MM.1S (cell line): ENCODE measurements around the gene GPSM3.

Experiments used
- DNase-seq: peaks from one replicate; pipeline ENCODE4 v3.0.0-alpha.2; 2015
- H2AFZ ChIP-seq: fragments of 300-600 bp; sonication (generic); 2 replicates; pipeline ENCODE4 v1.6.0; 2016; ENCODE audit warnings: antibody characterized with exemption, low read length
- H3F3A ChIP-seq: fragments of 300-600 bp; sonication (generic); 2 replicates; pipeline ENCODE4 v1.6.1; 2016; ENCODE audit warnings: mild to moderate bottlenecking, antibody characterized with exemption, low read length, moderate library complexity, mixed read lengths; ENCODE audit not compliant: insufficient read depth
- H3K27ac ChIP-seq: fragments of 300-600 bp; sonication (generic); 2 replicates; pipeline ENCODE4 v1.5.1; 2016; ENCODE audit warnings: mild to moderate bottlenecking, low read length
- H3K27me3 ChIP-seq: fragments of 300-600 bp; sonication (generic); replicated peaks from 2 replicates; pipeline ENCODE4 v1.6.0; 2016; ENCODE audit warnings: low read length; ENCODE audit not compliant: insufficient read depth
- H3K36me3 ChIP-seq: fragments of 300-600 bp; sonication (generic); replicated peaks from 2 replicates; pipeline ENCODE4 v1.6.1; 2016; ENCODE audit warnings: mild to moderate bottlenecking, low read length, mixed read lengths; ENCODE audit not compliant: insufficient read depth
- H3K4me1 ChIP-seq: fragments of 300-600 bp; sonication (generic); 2 replicates; pipeline ENCODE4 v1.6.1; 2016; ENCODE audit warnings: low read length, mixed read lengths
- H3K4me2 ChIP-seq: fragments of 300-600 bp; sonication (generic); 2 replicates; pipeline ENCODE4 v1.6.0; 2016; ENCODE audit warnings: low read depth, low read length
- H3K4me3 ChIP-seq: fragments of 300-600 bp; sonication (generic); 2 replicates; pipeline ENCODE4 v1.5.1; 2016; ENCODE audit warnings: low read length, mixed read lengths
- H3K79me2 ChIP-seq: fragments of 300-600 bp; sonication (generic); 2 replicates; pipeline ENCODE4 v1.6.1; 2016; ENCODE audit warnings: mixed run types, low read length, mixed read lengths
- H3K9ac ChIP-seq: fragments of 300-600 bp; sonication (generic); 2 replicates; pipeline ENCODE4 v1.6.1; 2016; ENCODE audit warnings: low read length, mixed read lengths
- H3K9me2 ChIP-seq: fragments of 300-600 bp; sonication (generic); replicated peaks from 2 replicates; pipeline ENCODE4 v1.6.1; 2016; ENCODE audit warnings: mild to moderate bottlenecking, low read length, mixed read lengths; ENCODE audit not compliant: insufficient read depth
- H3K9me3 ChIP-seq: fragments of 300-600 bp; sonication (generic); replicated peaks from 2 replicates; pipeline ENCODE4 v1.6.1; 2016; ENCODE audit warnings: mild to moderate bottlenecking, low read length, mixed read lengths; ENCODE audit not compliant: insufficient read depth
- H4K20me1 ChIP-seq: fragments of 300-600 bp; sonication (generic); 2 replicates; pipeline ENCODE4 v1.6.1; 2016; ENCODE audit warnings: mild to moderate bottlenecking, low read length, moderate library complexity, mixed read lengths; ENCODE audit not compliant: insufficient read depth
- EZH2 ChIP-seq: fragments of 300-600 bp; sonication (generic); optimal IDR thresholded peaks from 2 replicates; pipeline ENCODE3; 2017; ENCODE audit warnings: low read depth, mild to moderate bottlenecking, antibody characterized with exemption, low read length, mixed read lengths
- EZH2phosphoT487 ChIP-seq: fragments of 300-600 bp; sonication (generic); IDR thresholded peaks from 2 replicates; pipeline ENCODE4 v1.6.1; 2018; ENCODE audit warnings: antibody characterized with exemption, low read length
- TF ChIP-seq, protein P1 (sequence below): fragments of 300-600 bp; sonication (generic); IDR thresholded peaks from 2 replicates; pipeline ENCODE4 v1.5.1; 2016; ENCODE audit warnings: antibody characterized with exemption, low read length, mixed read lengths

Gene GPSM3

GRCh38 chr6:32167154-32167760 is 25.2 kb downstream of the GPSM3 start:
- no peak for DNase-seq
- no peaks in the 10 kb centered on the region for H4K20me1 ChIP-seq
- no peak overlapping the region for H3K4me2 ChIP-seq
- no peaks in the 10 kb centered on the region for H3K27me3 ChIP-seq
- H3K79me2 ChIP-seq, result no peaks in the 10 kb centered on the region
- no peaks in the 10 kb centered on the region for H3F3A ChIP-seq
- H2AFZ ChIP-seq, result no peak overlapping the region
- H3K4me3 ChIP-seq, result no peak overlapping the region
- no peaks in the 10 kb centered on the region for H3K9me2 ChIP-seq
- no peak overlapping the region for H3K9ac ChIP-seq
- TF ChIP-seq, protein P1, sequence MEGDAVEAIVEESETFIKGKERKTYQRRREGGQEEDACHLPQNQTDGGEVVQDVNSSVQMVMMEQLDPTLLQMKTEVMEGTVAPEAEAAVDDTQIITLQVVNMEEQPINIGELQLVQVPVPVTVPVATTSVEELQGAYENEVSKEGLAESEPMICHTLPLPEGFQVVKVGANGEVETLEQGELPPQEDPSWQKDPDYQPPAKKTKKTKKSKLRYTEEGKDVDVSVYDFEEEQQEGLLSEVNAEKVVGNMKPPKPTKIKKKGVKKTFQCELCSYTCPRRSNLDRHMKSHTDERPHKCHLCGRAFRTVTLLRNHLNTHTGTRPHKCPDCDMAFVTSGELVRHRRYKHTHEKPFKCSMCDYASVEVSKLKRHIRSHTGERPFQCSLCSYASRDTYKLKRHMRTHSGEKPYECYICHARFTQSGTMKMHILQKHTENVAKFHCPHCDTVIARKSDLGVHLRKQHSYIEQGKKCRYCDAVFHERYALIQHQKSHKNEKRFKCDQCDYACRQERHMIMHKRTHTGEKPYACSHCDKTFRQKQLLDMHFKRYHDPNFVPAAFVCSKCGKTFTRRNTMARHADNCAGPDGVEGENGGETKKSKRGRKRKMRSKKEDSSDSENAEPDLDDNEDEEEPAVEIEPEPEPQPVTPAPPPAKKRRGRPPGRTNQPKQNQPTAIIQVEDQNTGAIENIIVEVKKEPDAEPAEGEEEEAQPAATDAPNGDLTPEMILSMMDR, result no peak
- no peak for TF ChIP-seq EZH2
- TF ChIP-seq EZH2phosphoT487, result no peak
- H3K36me3 ChIP-seq, result no peaks in the 10 kb centered on the region
- no peak overlapping the region for H3K27ac ChIP-seq
- no peaks in the 10 kb centered on the region for H3K4me1 ChIP-seq
- no peaks in the 10 kb centered on the region for H3K9me3 ChIP-seq

GRCh38 chr6:32166411-32167061 is 25.9 kb downstream of the GPSM3 start:
- Histone ChIP-seq H2AFZ (no peak overlapping the region), H3K9me3 (no peaks in the 10 kb centered on the region), H3K27ac (no peak overlapping the region), H3K4me2 (no peak overlapping the region), H3K9me2 (no peaks in the 10 kb centered on the region), H3K4me1 (no peaks in the 10 kb centered on the region), H3K36me3 (no peaks in the 10 kb centered on the region), H3F3A (no peaks in the 10 kb centered on the region), H4K20me1 (no peaks in the 10 kb centered on the region), H3K27me3 (no peaks in the 10 kb centered on the region), H3K79me2 (no peaks in the 10 kb centered on the region), H3K4me3 (no peak overlapping the region), H3K9ac (no peak overlapping the region)
- no peak for TF ChIP-seq EZH2
- TF ChIP-seq, protein P1, result no peak
- no peak for TF ChIP-seq EZH2phosphoT487
- no peak for DNase-seq

GRCh38 chr6:32164295-32164694 is 28.1 kb downstream of the GPSM3 start, which contains the start of gene EGFL8:
Gene EGFL8 (plus strand): TSS chr6:32164595. CDS start chr6:32166166, 1,571 bp downstream.
- DNase-seq, result no peak
- no peaks in the 10 kb centered on the region for H3F3A ChIP-seq
- no peak within 1 kb of the TSS for H3K27ac ChIP-seq
- H2AFZ ChIP-seq, result no peak within 1 kb of the TSS
- H3K9ac ChIP-seq, result no peak within 1 kb of the TSS
- no peaks in the 10 kb centered on the region for H3K9me3 ChIP-seq
- H3K4me3 ChIP-seq, result no peak within 1 kb of the TSS
- no peaks in the 10 kb centered on the region for H3K79me2 ChIP-seq
- no peaks in the 10 kb centered on the region for H3K4me1 ChIP-seq
- H3K9me2 ChIP-seq, result no peaks in the 10 kb centered on the region
- no peaks in the 10 kb centered on the region for H4K20me1 ChIP-seq
- TF ChIP-seq EZH2, result no peak
- TF ChIP-seq, protein P1, result no peak
- no peak for TF ChIP-seq EZH2phosphoT487
- no peak within 1 kb of the TSS for H3K4me2 ChIP-seq
- H3K27me3 ChIP-seq, result no peaks in the 10 kb centered on the region
- H3K36me3 ChIP-seq, result no peaks in the 10 kb centered on the region
